ENCODE data around the gene STARD3NL. TPM values are rescaled to one million over a fixed set of nuclear protein-coding genes. Genes with fewer than 3 reads are reported as not detected.
"Not testable (repeated sequence)": the region's sequence is repeated elsewhere in the genome, so short reads cannot be mapped to it uniquely, and the experiment has no call there.

Gene STARD3NL
- polyA plus RNA-seq, 1 donor from 2014 or later = 233 TPM

- H3K27ac ChIP-seq (ENCODE audit: low read length); H2AFZ ChIP-seq (ENCODE audit: low read depth, low read length); H3K9me3 ChIP-seq (ENCODE audit: low read length); H3K36me3 ChIP-seq (ENCODE audit: insufficient read depth, low read length); H3K9ac ChIP-seq (ENCODE audit: low read length); H3K79me2 ChIP-seq (replicated peaks; ENCODE audit: insufficient read depth, low read length); H3K4me3 ChIP-seq (ENCODE audit: low read length); H3K4me2 ChIP-seq (ENCODE audit: low read length); H3K27me3 ChIP-seq (ENCODE audit: insufficient read depth, low read depth, low read length); H4K20me1 ChIP-seq (ENCODE audit: insufficient read depth); H3F3A ChIP-seq (ENCODE audit: insufficient read depth, low read length, poor library complexity, severe bottlenecking); H3K9me2 ChIP-seq (ENCODE audit: insufficient read depth, low read length): not testable (repeated sequence)
Observed at GRCh38 chr7:38234759-38235158, 56.7 kb downstream of the STARD3NL start.

DNA sequence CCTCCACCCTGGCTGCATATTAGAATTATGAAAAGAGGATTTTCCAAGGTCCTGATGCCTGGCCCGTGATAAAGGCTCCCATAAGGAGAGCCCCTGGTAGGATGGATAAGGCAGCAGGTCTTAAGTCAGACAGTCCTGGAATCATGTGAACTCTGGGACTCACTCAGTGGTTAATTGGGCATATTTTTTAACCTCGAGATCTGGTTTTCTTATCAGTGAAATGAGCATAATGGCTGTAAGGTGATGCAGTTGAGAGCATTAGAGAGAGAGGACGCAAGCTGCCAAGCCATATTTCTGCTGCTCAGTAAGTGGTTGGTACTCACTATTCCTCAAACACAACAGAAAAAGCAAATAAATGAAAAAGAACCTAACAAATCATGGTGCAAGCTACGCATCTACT lies 57.6 kb downstream of the STARD3NL start:
- Histone ChIP-seq H2AFZ (ENCODE audit: low read depth, low read length) (no peak overlapping the region), H3K4me2 (ENCODE audit: low read length) (no peak overlapping the region), H3K36me3 (ENCODE audit: insufficient read depth, low read length) (peaks cover 8% of the 10 kb centered on the region), H3K9ac (ENCODE audit: low read length) (no peak overlapping the region), H3K27me3 (ENCODE audit: insufficient read depth, low read depth, low read length) (no peaks in the 10 kb centered on the region), H3F3A (ENCODE audit: insufficient read depth, low read length, poor library complexity, severe bottlenecking) (no peaks in the 10 kb centered on the region), H3K9me3 (ENCODE audit: low read length) (no peaks in the 10 kb centered on the region), H3K27ac (ENCODE audit: low read length) (no peak overlapping the region), H3K79me2 (replicated peaks; ENCODE audit: insufficient read depth, low read length) (no peaks in the 10 kb centered on the region), H4K20me1 (ENCODE audit: insufficient read depth) (no peaks in the 10 kb centered on the region), H3K9me2 (ENCODE audit: insufficient read depth, low read length) (no peaks in the 10 kb centered on the region), H3K4me3 (ENCODE audit: low read length) (no peak overlapping the region)
- TF ChIP-seq MXI1 (conservative IDR thresholded peaks at IDR 0.05; ENCODE audit: poor library complexity, severe bottlenecking) (no peak), POLR2AphosphoS5 (IDR thresholded peaks at IDR 0.05) (no peak), EP300 (conservative IDR thresholded peaks at IDR 0.05; ENCODE audit: poor library complexity, severe bottlenecking) (no peak), CTCF (IDR thresholded peaks at IDR 0.05; ENCODE audit: poor library complexity, severe bottlenecking) (no peak), RAD21 (conservative IDR thresholded peaks at IDR 0.05) (no peak), TAF1 (IDR thresholded peaks at IDR 0.05; ENCODE audit: low read depth) (no peak), EZH2 (IDR thresholded peaks at IDR 0.05; ENCODE audit: borderline replicate concordance, insufficient read depth, low read length, poor library complexity, severe bottlenecking) (no peak), SMC3 (conservative IDR thresholded peaks at IDR 0.05; ENCODE audit: poor library complexity) (no peak), REST (IDR thresholded peaks at IDR 0.05; ENCODE audit: borderline replicate concordance) (no peak)

DNA sequence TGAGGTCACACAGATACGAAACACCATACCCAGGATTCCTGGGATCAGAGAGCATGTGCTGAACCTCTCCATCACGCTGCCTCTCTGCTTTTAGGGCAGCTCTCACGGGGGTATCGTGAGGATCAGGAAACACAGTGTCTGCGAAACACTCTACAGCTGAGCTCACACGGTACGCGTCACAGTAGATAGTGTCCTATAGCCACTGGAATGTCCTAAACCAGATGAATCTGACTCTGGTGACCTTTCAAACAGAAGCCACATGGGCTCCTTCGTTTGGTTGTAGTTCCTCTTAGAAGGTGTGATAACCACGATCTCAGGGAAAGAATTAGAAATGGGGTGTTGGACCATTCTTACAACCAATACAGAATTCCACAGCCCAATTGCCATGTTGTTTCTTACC lies 61.1 kb downstream of the STARD3NL start:
- H3K27me3 ChIP-seq (ENCODE audit: insufficient read depth, low read depth, low read length); H3K4me2 ChIP-seq (ENCODE audit: low read length); H3K36me3 ChIP-seq (ENCODE audit: insufficient read depth, low read length); H3K4me3 ChIP-seq (ENCODE audit: low read length); H3K9ac ChIP-seq (ENCODE audit: low read length); H3K9me3 ChIP-seq (ENCODE audit: low read length); H3K27ac ChIP-seq (ENCODE audit: low read length); H4K20me1 ChIP-seq (ENCODE audit: insufficient read depth); H3K79me2 ChIP-seq (replicated peaks; ENCODE audit: insufficient read depth, low read length); H2AFZ ChIP-seq (ENCODE audit: low read depth, low read length); H3K9me2 ChIP-seq (ENCODE audit: insufficient read depth, low read length); H3F3A ChIP-seq (ENCODE audit: insufficient read depth, low read length, poor library complexity, severe bottlenecking): not testable (repeated sequence)

Data from neural cell (in vitro differentiated cells).